NCI-H1436 (cell line): ENCODE data around the gene ERICH6.

Experiments used
- DNase-seq: peaks from one replicate; lab custom pipeline; 2025; lab: John Stamatoyannopoulos, UW

Gene ERICH6

GRCh38 chr3:150703756-150704344, at the start of gene ERICH6:
TSS of gene ERICH6 (minus strand) at chr3:150703920. CDS start at chr3:150703898, 22 bp downstream.
- DNase-seq: peak; percentile 81

DNA sequence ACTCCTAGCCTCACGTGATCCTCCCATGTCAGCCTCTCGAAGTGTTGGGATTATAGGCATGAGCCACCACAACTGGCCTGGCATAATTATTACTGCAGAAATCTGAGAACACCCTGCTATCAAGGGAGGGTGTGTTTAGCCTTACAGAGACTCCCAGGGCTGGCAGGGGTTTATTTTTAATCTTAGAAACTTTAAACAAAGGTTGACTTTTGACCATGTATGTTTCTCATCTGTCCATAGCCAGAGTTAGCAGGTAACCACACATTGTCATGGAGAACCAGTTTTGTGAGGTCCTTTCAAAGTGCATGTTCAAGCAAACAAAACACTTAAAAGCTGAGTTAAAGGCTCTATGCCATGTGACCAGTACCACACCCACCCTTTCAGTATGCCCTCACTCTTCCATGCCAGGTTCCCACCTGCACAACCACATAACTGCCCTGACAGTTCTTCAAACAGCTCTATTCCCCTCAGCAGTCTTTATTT, 48.1 kb upstream of the ERICH6 start:
- no peak for DNase-seq

GRCh38 chr3:150749255-150749654, 45.5 kb upstream of the ERICH6 start:
- DNase-seq: no peak

DNA sequence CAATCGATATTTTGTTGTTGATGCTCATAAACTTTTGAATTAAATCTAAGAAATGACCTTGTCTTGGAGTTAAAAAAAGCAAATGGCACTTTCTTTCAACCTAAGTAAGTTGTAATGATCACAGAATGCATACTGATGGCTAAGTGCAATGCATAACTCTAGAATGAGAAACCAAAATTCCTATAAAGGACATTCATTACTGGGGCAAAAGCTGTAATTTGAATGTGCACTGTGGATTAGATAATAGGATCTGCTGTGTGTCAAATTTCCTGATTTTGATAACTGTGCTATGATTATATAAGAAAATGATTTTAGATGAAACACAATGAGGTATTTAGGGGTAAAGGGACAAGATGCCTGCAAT, 44.9 kb upstream of the ERICH6 start:
- no peak for DNase-seq

DNA sequence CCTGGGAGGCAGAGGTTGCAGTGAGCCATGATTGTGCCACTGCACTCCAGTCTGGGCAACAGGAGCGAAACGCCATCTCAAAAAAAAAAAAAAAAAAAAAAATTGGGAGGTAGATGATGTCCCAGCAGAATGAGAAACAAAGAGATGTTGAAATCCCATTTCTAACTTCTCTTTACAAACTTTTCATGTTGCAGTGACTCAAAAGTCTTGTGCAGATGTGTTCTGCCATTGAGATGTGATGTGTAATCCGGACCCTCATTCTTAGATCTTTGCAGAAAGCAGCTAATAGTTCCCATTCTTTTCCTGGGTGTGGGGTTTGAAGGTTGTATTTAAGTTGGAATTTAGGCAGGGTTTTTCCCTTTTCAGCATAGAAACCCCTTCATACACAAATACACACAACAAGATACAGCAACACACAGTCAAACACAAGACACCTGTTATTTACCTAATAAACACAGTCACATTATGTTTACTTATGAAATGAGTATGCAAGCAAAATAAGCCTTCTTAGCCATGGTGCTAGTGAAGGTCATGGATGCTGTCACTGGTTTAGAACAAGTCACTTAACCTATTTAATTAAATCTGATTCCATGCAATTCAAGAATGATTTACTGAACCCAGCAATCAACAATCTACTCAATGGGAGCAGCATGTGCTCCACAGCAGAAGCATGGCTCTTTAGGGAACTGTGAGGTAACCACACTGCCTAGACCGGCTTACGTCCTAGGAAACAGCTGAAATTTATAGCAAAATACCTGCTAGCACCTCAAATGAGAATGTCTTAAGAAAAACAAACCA, 44.4 kb upstream of the ERICH6 start:
- peak; percentile 41 for DNase-seq

GRCh38 chr3:150746791-150747590, 43.3 kb upstream of the ERICH6 start:
- peak; percentile 77 for DNase-seq

- DNase-seq: no peak
These were observed 42.1 kb upstream of the ERICH6 start for GRCh38 chr3:150745832-150746231.

DNA sequence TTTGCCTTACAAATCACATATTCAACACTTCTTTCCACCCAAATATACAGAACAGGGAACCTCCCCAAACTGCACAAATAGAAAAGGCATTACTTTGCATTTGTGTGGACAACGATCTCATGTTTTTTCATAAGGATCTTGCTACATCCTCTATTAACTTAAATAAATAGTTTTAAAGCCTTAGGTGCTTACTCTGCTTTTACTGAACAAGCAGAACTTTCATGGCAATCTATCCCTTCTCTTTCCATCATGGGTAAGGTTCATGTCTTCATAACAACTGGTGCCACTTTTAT, 41.1 kb upstream of the ERICH6 start:
- DNase-seq: no peak

DNA sequence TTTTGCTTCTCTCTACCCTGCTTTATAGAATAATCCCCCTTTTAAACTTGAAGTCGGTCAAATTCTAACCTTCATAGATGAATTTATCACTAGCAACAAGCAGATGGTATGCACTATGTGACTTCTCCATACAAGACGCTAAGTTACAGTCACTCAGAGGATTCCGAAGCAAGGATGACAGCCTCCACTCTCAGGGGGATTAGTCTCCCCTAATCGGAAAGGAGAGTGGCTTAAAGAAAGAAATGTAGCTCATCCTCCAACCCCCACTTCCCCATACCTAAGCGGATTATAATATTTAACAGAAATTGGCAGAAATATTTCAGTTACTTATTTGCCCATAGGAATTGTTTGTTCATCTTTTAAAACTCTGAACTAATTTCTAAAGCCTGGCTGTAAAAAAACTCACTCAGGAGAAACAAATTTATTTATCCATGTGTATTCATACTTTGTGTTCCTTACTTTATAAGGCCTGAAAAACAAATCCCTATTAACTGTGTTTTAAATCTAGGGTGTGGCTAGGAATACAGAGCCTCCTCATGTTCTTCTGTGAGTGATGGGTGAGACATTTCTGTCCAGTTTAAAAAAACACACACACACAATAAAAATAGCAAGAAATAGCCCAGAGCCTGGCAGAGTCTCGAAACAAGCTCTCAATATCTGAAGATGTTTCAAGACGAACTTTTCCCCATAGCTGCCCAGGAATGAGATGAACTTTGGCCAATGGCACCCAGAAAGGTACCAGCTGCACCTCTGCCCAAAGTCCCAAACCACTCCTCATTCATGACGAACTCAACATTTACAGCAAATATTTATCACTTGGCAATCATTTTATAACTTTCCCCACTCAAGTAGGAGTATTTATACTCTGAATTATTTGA, 40.6 kb upstream of the ERICH6 start:
- no peak for DNase-seq

DNA sequence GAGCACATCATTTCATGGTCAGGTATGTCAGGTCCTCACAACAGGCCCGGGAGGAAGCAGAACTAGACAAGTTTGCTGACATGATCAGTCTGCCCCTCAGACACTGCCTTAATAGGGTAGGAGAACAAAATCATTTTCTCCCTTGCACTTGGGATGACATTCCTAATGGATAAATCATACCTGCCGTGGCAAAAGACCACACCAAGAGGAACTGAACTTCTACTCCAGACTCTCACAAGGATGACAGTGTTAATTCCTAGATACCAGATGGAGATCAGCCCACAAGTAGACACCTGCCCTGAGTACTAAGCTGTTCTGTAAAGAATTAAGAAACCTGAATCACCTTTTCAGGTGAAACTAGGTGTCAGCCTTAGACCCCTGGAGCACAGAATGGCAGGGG, 39.8 kb upstream of the ERICH6 start:
- DNase-seq: no peak

GRCh38 chr3:150742679-150743078, 39.0 kb upstream of the ERICH6 start:
- DNase-seq: no peak

- no peak for DNase-seq
These were observed 38.4 kb upstream of the ERICH6 start for GRCh38 chr3:150742141-150742523.

DNA sequence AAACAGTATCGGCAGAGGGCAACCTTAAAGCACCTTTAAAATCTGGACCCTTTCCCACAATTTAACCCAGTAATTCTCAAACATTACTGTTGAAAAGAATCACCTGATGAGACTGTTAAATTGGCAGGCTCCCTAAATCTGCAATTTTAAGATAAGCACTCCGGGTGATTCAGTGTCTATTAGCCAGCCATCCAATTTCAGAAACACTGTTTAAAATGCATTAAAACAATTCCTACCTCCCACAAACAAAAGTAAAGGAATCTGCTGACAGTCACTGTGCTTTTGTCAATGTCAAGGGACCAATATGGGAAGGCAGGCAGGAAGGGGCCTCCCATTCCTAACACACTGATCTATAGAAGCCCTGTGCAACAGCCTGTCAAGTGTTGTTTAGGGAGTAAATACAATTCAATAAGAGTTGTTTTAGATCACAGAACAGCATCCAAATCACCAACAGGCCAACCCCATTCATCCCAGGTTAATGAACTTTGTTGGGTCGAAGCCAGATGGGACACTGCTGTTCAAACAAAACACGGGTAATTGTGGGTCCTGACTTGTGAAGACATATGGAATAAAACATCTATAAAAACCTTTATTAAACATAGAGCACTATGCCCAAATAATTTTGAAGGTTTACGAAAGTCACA, 37.9 kb upstream of the ERICH6 start:
- DNase-seq: no peak

DNA sequence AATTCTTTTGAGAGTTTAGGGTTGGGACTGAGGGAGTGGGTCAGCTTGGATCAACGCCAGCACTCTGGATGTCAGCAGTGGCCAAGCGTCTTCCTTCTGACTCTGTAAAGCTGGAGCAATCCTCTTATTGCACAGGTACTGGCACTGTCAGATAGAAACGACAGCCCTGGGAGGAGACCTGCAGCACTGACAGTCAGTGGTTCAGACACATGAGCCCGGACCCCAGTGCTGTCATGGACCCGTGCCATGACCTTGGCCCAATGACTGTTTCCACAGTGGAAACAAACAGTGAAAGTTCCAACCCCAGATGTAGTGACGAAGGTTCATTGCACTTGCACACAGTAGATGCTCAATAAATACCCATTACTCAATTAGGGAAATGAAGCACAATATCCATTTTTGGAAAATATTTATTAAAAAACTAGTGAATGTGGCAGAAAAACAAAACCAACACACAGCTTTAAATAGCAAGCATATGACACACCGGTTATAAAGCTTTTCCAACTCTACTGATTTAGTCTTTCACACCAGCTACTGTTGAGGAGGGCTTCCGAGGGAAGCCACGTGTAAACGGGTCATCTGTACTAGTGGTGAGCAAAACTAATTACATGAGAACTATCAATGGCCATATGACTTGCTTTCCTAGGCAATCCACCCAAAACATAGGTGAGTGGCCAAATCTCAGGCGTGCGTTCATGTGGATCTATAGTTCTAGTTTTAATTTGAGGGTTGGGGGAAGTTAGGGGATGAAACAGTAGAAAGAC, 37.2 kb upstream of the ERICH6 start:
- no peak for DNase-seq

GRCh38 chr3:150739877-150740645, 36.3 kb upstream of the ERICH6 start:
- DNase-seq: no peak

DNA sequence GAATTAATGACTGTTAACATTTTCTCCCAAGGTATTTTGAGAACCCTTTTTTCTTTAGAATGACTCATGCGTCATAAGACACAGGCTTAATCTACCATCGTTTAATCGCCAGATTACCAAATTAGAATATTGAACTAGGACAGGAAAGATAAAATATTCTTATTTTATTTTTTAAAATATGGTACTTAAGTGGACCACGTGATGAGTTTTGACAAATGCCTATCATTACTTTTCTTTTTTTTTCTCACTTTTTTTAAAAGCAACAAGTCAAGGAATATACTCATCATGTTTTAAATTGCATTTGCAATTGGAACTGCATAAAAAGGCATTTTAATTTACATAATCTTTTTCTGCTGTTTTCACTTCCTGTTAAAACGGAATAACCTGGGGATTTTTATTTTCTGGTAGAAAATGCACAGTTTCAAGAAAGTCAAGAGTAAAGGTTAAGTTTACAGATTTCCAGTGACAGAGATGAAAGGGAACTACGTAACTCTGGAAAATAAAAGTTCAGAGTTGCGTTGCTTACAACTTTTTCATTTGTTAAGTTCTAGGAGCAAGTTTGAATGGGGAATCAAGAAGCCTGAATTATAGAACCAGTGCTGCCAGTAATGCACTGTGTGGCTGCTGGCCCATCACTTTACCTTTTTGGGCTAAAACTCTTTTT, 35.6 kb upstream of the ERICH6 start:
- no peak for DNase-seq

DNA sequence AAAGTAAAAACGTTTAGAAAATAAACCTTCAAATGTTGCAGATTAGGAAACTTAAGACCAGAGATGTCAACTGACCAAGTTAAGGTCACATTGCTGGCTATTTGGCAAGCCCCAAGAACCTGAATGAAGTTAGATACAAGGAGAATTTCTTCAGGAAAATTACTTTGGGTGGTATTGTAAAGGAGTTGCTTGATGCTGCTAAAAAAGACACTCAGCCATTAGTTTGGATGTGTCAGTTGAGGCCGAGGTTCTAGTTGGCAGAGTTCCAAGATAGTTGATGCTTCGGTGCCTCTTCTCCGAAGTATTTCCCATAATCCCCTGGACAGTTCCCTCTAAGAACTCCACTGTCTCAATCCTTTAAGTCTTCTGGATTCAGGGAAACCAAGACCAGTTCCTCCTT, 35.0 kb upstream of the ERICH6 start:
- DNase-seq: no peak

- DNase-seq: no peak
These were observed 34.4 kb upstream of the ERICH6 start for GRCh38 chr3:150737874-150738679.
